GM21381 (cell line): ENCODE results near the gene CD7.

ENCODE experiments used
- ATAC-seq: cut with Tn5 transposase; IDR thresholded peaks from one replicate; pipeline ENCODE4 v1.9.1; 2021; ENCODE audit warnings: mild to moderate bottlenecking, moderate library complexity; ENCODE audit not compliant: unreplicated experiment

The CD7 gene

GRCh38 chr17:82329683-82330321 is 12.4 kb upstream of the CD7 start:
- no peak for ATAC-seq

- no peak for ATAC-seq
These were observed 11.6 kb upstream of the CD7 start for GRCh38 chr17:82328994-82329507.

- ATAC-seq = no peak
These were observed 11.0 kb upstream of the CD7 start for GRCh38 chr17:82328141-82328993.

- no peak for ATAC-seq
These were observed 10.3 kb upstream of the CD7 start for GRCh38 chr17:82327757-82328140.

GRCh38 chr17:82327289-82327688 is 9.9 kb upstream of the CD7 start:
- no peak for ATAC-seq

- no peak for ATAC-seq
These were observed 8.1 kb upstream of the CD7 start for GRCh38 chr17:82325286-82326180.

GRCh38 chr17:82324566-82325285 is 7.3 kb upstream of the CD7 start:
- ATAC-seq = no peak

- ATAC-seq = no peak
These were observed 6.3 kb upstream of the CD7 start for GRCh38 chr17:82323514-82324234.

- no peak for ATAC-seq
These were observed 5.4 kb upstream of the CD7 start for GRCh38 chr17:82322526-82323453.

- no peak for ATAC-seq
These were observed 4.6 kb upstream of the CD7 start for GRCh38 chr17:82321947-82322466.

- no peak for ATAC-seq
These were observed 3.8 kb upstream of the CD7 start for GRCh38 chr17:82320956-82321927.

- no peak for ATAC-seq
These were observed 2.9 kb upstream of the CD7 start for GRCh38 chr17:82320140-82320840.

- ATAC-seq = no peak
These were observed 2.2 kb upstream of the CD7 start for GRCh38 chr17:82319619-82320062.

- no peak for ATAC-seq
These were observed 1.6 kb upstream of the CD7 start for GRCh38 chr17:82318772-82319606.

GRCh38 chr17:82318169-82318498 is 726 bp upstream of the CD7 start:
- no peak for ATAC-seq
